ENCODE measurements around the gene AOPEP.

The AOPEP gene

GRCh38 chr9:95100071-95100627 lies 373.6 kb downstream of the AOPEP start:
- no peak for TF ChIP-seq CTCF (IDR thresholded peaks at IDR 0.05; ENCODE audit: borderline replicate concordance, insufficient read depth, low read depth, low read length)
- no peak overlapping the region for H3K4me3 ChIP-seq (ENCODE audit: low read depth, low read length)

GRCh38 chr9:95101326-95101725 lies 374.8 kb downstream of the AOPEP start:
- no peak overlapping the region for H3K4me3 ChIP-seq (ENCODE audit: low read depth, low read length)
- no peak for TF ChIP-seq CTCF (IDR thresholded peaks at IDR 0.05; ENCODE audit: borderline replicate concordance, insufficient read depth, low read depth, low read length)

- TF ChIP-seq CTCF (IDR thresholded peaks at IDR 0.05; ENCODE audit: borderline replicate concordance, insufficient read depth, low read depth, low read length): no peak
- H3K4me3 ChIP-seq (ENCODE audit: low read depth, low read length): no peak overlapping the region
Measured at GRCh38 chr9:95102001-95102433, 375.5 kb downstream of the AOPEP start.

- no peak overlapping the region for H3K4me3 ChIP-seq (ENCODE audit: low read depth, low read length)
- TF ChIP-seq CTCF (IDR thresholded peaks at IDR 0.05; ENCODE audit: borderline replicate concordance, insufficient read depth, low read depth, low read length): no peak
Measured at GRCh38 chr9:95102572-95102971, 376.1 kb downstream of the AOPEP start.

- no peak for TF ChIP-seq CTCF (IDR thresholded peaks at IDR 0.05; ENCODE audit: borderline replicate concordance, insufficient read depth, low read depth, low read length)
- H3K4me3 ChIP-seq (ENCODE audit: low read depth, low read length): no peak overlapping the region
Measured at GRCh38 chr9:95103281-95103771, 376.8 kb downstream of the AOPEP start.

GRCh38 chr9:95103871-95104580 lies 377.5 kb downstream of the AOPEP start:
- H3K4me3 ChIP-seq (ENCODE audit: low read depth, low read length): no peak overlapping the region
- no peak for TF ChIP-seq CTCF (IDR thresholded peaks at IDR 0.05; ENCODE audit: borderline replicate concordance, insufficient read depth, low read depth, low read length)

GRCh38 chr9:95104581-95104960 lies 378.1 kb downstream of the AOPEP start:
- no peak for TF ChIP-seq CTCF (IDR thresholded peaks at IDR 0.05; ENCODE audit: borderline replicate concordance, insufficient read depth, low read depth, low read length)
- no peak overlapping the region for H3K4me3 ChIP-seq (ENCODE audit: low read depth, low read length)

Data from GM12875 (cell line).